ENCODE data around the gene ERBB2.

Gene ERBB2

DNA sequence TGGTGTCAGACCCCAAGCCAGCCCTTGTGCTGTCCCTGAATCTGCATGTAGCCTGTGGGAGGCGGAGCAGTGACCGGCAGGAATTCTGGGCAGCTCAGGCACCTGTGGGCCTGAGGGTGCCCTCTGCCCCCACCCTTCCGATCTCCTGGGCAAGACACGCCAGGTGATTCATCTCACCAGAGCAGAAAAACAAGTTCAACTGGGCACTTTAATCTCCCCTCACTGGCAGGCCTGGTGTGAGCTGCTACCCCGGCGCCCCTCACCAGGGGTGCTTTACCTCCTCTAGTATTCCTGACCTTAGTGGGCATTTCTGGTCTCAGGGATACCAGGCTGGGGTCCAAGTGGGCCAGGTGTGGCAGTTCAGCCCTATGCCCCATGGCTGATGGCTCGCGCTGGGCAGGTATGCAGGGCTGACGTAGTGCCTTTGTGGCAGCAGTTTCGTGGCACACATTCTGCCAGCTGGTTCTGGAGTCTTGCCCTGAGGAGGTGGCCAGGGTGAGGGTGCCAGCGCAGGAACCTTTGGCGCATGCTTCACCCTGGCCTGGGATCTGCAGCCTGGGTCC is 6.0 kb downstream of the ERBB2 start:
- TF ChIP-seq, protein P1, sequence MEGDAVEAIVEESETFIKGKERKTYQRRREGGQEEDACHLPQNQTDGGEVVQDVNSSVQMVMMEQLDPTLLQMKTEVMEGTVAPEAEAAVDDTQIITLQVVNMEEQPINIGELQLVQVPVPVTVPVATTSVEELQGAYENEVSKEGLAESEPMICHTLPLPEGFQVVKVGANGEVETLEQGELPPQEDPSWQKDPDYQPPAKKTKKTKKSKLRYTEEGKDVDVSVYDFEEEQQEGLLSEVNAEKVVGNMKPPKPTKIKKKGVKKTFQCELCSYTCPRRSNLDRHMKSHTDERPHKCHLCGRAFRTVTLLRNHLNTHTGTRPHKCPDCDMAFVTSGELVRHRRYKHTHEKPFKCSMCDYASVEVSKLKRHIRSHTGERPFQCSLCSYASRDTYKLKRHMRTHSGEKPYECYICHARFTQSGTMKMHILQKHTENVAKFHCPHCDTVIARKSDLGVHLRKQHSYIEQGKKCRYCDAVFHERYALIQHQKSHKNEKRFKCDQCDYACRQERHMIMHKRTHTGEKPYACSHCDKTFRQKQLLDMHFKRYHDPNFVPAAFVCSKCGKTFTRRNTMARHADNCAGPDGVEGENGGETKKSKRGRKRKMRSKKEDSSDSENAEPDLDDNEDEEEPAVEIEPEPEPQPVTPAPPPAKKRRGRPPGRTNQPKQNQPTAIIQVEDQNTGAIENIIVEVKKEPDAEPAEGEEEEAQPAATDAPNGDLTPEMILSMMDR (IDR thresholded peaks at IDR 0.05; ENCODE audit: low read length), result no peak
- TF ChIP-seq EZH2phosphoT487 (IDR thresholded peaks at IDR 0.05; ENCODE audit: low read length) (no peak), EZH2 (optimal IDR thresholded peaks at IDR 0.05; ENCODE audit: low read depth, low read length) (no peak)
- no peak for DNase-seq
- H3K27ac ChIP-seq (ENCODE audit: low read length), result no peak overlapping the region
- H4K20me1 ChIP-seq (ENCODE audit: insufficient read depth, low read length), result no peaks in the 10 kb centered on the region
- H3K4me1 ChIP-seq (ENCODE audit: low read length), result peaks cover 27% of the 10 kb centered on the region
- no peak overlapping the region for H2AFZ ChIP-seq (ENCODE audit: low read length)
- no peak overlapping the region for H3K4me2 ChIP-seq (ENCODE audit: low read depth, low read length)
- no peaks in the 10 kb centered on the region for H3K36me3 ChIP-seq (replicated peaks; ENCODE audit: insufficient read depth, low read length)
- H3K9ac ChIP-seq (ENCODE audit: low read length), result no peak overlapping the region
- no peaks in the 10 kb centered on the region for H3F3A ChIP-seq (ENCODE audit: insufficient read depth, low read length)
- no peak overlapping the region for H3K4me3 ChIP-seq (ENCODE audit: low read length)
- H3K79me2 ChIP-seq (ENCODE audit: low read length), result no peaks in the 10 kb centered on the region
- no peaks in the 10 kb centered on the region for H3K27me3 ChIP-seq (replicated peaks; ENCODE audit: insufficient read depth, low read length)
- H3K9me2 ChIP-seq (replicated peaks; ENCODE audit: insufficient read depth, low read length), result no peaks in the 10 kb centered on the region
- H3K9me3 ChIP-seq (replicated peaks; ENCODE audit: insufficient read depth, low read length), result no peaks in the 10 kb centered on the region

DNA sequence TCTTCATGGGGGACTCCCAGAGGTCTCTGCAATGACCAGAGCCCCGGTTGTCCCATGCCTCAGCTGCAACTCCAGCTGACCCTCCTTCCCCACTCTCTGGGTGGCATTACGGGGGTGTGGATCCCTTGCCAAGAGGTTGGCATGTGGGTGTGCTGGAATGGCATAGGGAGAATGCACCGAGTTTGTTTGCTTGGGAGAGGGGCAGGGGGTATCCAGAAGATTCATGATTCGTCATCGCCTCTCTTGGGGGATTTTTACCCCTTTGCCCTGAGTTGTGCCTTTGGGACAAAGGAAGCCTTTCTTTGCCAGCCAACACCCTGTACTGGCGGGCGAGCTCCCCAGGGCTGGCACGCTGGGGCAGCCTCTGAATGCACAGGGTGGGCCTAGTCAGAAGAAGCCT is 6.5 kb downstream of the ERBB2 start:
- no peaks in the 10 kb centered on the region for H3K36me3 ChIP-seq (replicated peaks; ENCODE audit: insufficient read depth, low read length)
- TF ChIP-seq EZH2phosphoT487 (IDR thresholded peaks at IDR 0.05; ENCODE audit: low read length) (no peak), EZH2 (optimal IDR thresholded peaks at IDR 0.05; ENCODE audit: low read depth, low read length) (no peak)
- TF ChIP-seq, protein P1 (IDR thresholded peaks at IDR 0.05; ENCODE audit: low read length), result no peak
- H3K9ac ChIP-seq (ENCODE audit: low read length), result no peak overlapping the region
- DNase-seq, result no peak
- H3K9me2 ChIP-seq (replicated peaks; ENCODE audit: insufficient read depth, low read length), result no peaks in the 10 kb centered on the region
- no peak overlapping the region for H2AFZ ChIP-seq (ENCODE audit: low read length)
- no peaks in the 10 kb centered on the region for H3K79me2 ChIP-seq (ENCODE audit: low read length)
- no peaks in the 10 kb centered on the region for H4K20me1 ChIP-seq (ENCODE audit: insufficient read depth, low read length)
- H3K27ac ChIP-seq (ENCODE audit: low read length), result no peak overlapping the region
- H3K9me3 ChIP-seq (replicated peaks; ENCODE audit: insufficient read depth, low read length), result no peaks in the 10 kb centered on the region
- H3K4me2 ChIP-seq (ENCODE audit: low read depth, low read length), result no peak overlapping the region
- no peaks in the 10 kb centered on the region for H3F3A ChIP-seq (ENCODE audit: insufficient read depth, low read length)
- H3K4me1 ChIP-seq (ENCODE audit: low read length), result peaks cover 27% of the 10 kb centered on the region
- no peaks in the 10 kb centered on the region for H3K27me3 ChIP-seq (replicated peaks; ENCODE audit: insufficient read depth, low read length)
- H3K4me3 ChIP-seq (ENCODE audit: low read length), result no peak overlapping the region

DNA sequence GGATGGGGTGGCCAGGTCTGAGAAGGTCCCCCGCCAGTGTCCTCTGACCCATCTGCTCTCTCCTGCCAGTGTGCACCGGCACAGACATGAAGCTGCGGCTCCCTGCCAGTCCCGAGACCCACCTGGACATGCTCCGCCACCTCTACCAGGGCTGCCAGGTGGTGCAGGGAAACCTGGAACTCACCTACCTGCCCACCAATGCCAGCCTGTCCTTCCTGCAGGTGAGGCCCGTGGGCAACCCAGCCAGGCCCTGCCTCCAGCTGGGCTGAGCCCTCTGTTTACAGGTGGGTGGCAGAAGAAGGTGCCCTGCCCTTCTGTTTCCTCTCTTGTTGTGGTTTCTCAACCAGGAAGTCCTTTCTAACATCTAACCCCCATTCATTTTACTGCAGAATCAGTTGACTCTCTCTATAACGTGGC is 7.1 kb downstream of the ERBB2 start:
- H3K4me3 ChIP-seq (ENCODE audit: low read length), result no peak overlapping the region
- peaks cover 27% of the 10 kb centered on the region for H3K4me1 ChIP-seq (ENCODE audit: low read length)
- peak; percentile 46 for DNase-seq
- no peaks in the 10 kb centered on the region for H3K79me2 ChIP-seq (ENCODE audit: low read length)
- H3F3A ChIP-seq (ENCODE audit: insufficient read depth, low read length), result no peaks in the 10 kb centered on the region
- H3K9me2 ChIP-seq (replicated peaks; ENCODE audit: insufficient read depth, low read length), result no peaks in the 10 kb centered on the region
- no peaks in the 10 kb centered on the region for H3K27me3 ChIP-seq (replicated peaks; ENCODE audit: insufficient read depth, low read length)
- H3K4me2 ChIP-seq (ENCODE audit: low read depth, low read length), result no peak overlapping the region
- H3K9me3 ChIP-seq (replicated peaks; ENCODE audit: insufficient read depth, low read length), result no peaks in the 10 kb centered on the region
- H3K36me3 ChIP-seq (replicated peaks; ENCODE audit: insufficient read depth, low read length), result no peaks in the 10 kb centered on the region
- no peak overlapping the region for H3K9ac ChIP-seq (ENCODE audit: low read length)
- H4K20me1 ChIP-seq (ENCODE audit: insufficient read depth, low read length), result no peaks in the 10 kb centered on the region
- TF ChIP-seq EZH2 (optimal IDR thresholded peaks at IDR 0.05; ENCODE audit: low read depth, low read length) (no peak), EZH2phosphoT487 (IDR thresholded peaks at IDR 0.05; ENCODE audit: low read length) (no peak)
- TF ChIP-seq, protein P1 (IDR thresholded peaks at IDR 0.05; ENCODE audit: low read length), result no peak
- no peak overlapping the region for H3K27ac ChIP-seq (ENCODE audit: low read length)
- peak overlapping the region; percentile 68 for H2AFZ ChIP-seq (ENCODE audit: low read length)
